Ovary (tissue), 9 donors: Measurements from ENCODE around the gene WWOX. TPM values are rescaled to one million over a fixed set of nuclear protein-coding genes. Genes with fewer than 3 reads are reported as not detected.

Experiments used
- DNase-seq, 5 donors: peaks; one replicate each; pipeline ENCODE4 v3.0.0-alpha.2; 2019 to 2020
- H3K27ac ChIP-seq, 2 donors: fragments of 200-600 bp; one replicate each; pipeline versions ENCODE4 v1.5.1 to v1.8.0; 2019 to 2022
- H3K27me3 ChIP-seq: fragments of 200-600 bp; one replicate; pipeline ENCODE4 v1.8.0; 2022
- H3K36me3 ChIP-seq: fragments of 200-600 bp; sonication (generic); one replicate; pipeline ENCODE4 v1.5.1; 2019
- H3K4me1 ChIP-seq: one replicate; pipeline ENCODE4 v1.8.1; 2013; ENCODE audit warnings: mild to moderate bottlenecking, moderate library complexity; ENCODE audit not compliant: insufficient read depth
- H3K4me3 ChIP-seq: fragments of 200-600 bp; sonication (generic); one replicate; pipeline ENCODE4 v1.5.1; 2017
- H3K9me3 ChIP-seq, 2 donors: fragments of 200-600 bp in 1 of 2; sonication (generic) in 1 of 2; one replicate each; pipeline versions ENCODE4 v1.5.1 to v1.8.1; 2013 to 2019; ENCODE audit warnings: mild to moderate bottlenecking in 1 of 2, moderate library complexity in 1 of 2
- EP300 ChIP-seq: sonication (generic); formaldehyde crosslinking; IDR thresholded peaks from one replicate; pipeline ENCODE4 v1.6.1; 2017; ENCODE audit warnings: antibody characterized with exemption
- POLR2A ChIP-seq: fragments of 450-650 bp; IDR thresholded peaks from one replicate; pipeline ENCODE4 v1.6.1; 2017; ENCODE audit warnings: antibody characterized with exemption, mild to moderate bottlenecking, moderate library complexity
- WGBS, 3 donors: extraction: QIAGEN DNeasy Blood & Tissue Kit in 1 of 3; methylation state at CpG; one replicate each; pipeline versions ENCODE4 v1.1.5 to v1.1.7; 2013 to 2017; 5-methylcytosine and 5-hydroxymethylcytosine counted together
- intact Hi-C, 4 donors: fragments of 100-400 bp; cut with DNase I; formaldehyde crosslinking; loops; one replicate each; pipeline versions ENCODE4 v1.11.0 to v1.15.1; 2022 to 2023
- polyA plus RNA-seq, 2 donors: library from polyadenylated mRNA; stranded (reverse); fragments of 200-250 nt in 1 of 2; fragments of 350-450 nt in 1 of 2; fragmentation: Illumina TruSeq in 1 of 2; extraction: RNeasy Lipid Tissue Mini Kit (QIAGEN cat#74804) in 1 of 2; gene quantifications; one replicate each; pipeline ENCODE4 v1.2.3, GENCODE V29; 2013 to 2014
- total RNA-seq, 7 donors: library from RNA; depleted of rRNA in 2 of 7; stranded (reverse); fragments of >200 nt in 2 of 7; fragmentation: NEBNext Ultra II Directional in 3 of 7; extraction: Animal tissue kit (Norgen Biotek cat#: 25700) in 3 of 7; gene quantifications; one replicate each; pipeline versions ENCODE4 v1.1.0 to v1.2.4, GENCODE V29; 2016 to 2023
- TF ChIP-seq, protein P1 (sequence below), 3 donors: fragments of 450-650 bp in 2 of 3; fragments of 200-600 bp in 1 of 3; IDR thresholded peaks; one replicate each; pipeline versions ENCODE4 v1.5.1 to v1.8.0; 2016 to 2022; ENCODE audit warnings: antibody characterized with exemption in 3 of 3, mild to moderate bottlenecking in 1 of 3
- donor health status: DM: no; HTN: no; CAD: no; lungs with moderate emphysema.
- donor health status: DM: no; HTN: no; CAD: no.
- donor health status: Bipolar disorder and iron deficiency.
- donor health status: DM: yes; HTN: yes; CAD: no.
- donor health status: DM: no; HTN: no; CAD: no.
- donor health status: DM: yes; HTN: yes; CAD: no.

The WWOX gene
- total and polyA plus RNA-seq, 9 donors = 11.0 to 40.5 (median 25.2) TPM

DNA sequence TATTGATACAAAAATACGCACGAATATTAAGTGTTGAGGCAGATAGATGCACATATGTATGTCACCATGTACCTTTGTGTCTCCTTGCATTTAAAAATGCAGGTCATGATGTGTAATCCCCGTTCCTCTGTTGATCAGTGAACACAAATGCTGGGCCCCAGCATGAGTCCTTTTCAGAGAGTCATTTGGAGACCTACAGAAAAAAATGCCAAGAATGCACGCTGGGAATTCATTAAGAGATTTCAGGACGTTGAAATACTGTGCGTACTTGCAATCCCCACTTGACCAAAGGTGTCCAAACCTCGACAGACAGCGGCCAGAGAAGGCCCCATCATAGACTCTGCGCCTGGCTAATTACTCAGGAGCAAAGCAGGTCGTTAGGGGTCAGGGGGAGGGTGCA is 1005.1 kb downstream of the WWOX start:
- H3K36me3 ChIP-seq = no peaks in the 10 kb centered on the region
- TF ChIP-seq EP300 = no peak
- no peak for TF ChIP-seq POLR2A
- TF ChIP-seq, protein P1, sequence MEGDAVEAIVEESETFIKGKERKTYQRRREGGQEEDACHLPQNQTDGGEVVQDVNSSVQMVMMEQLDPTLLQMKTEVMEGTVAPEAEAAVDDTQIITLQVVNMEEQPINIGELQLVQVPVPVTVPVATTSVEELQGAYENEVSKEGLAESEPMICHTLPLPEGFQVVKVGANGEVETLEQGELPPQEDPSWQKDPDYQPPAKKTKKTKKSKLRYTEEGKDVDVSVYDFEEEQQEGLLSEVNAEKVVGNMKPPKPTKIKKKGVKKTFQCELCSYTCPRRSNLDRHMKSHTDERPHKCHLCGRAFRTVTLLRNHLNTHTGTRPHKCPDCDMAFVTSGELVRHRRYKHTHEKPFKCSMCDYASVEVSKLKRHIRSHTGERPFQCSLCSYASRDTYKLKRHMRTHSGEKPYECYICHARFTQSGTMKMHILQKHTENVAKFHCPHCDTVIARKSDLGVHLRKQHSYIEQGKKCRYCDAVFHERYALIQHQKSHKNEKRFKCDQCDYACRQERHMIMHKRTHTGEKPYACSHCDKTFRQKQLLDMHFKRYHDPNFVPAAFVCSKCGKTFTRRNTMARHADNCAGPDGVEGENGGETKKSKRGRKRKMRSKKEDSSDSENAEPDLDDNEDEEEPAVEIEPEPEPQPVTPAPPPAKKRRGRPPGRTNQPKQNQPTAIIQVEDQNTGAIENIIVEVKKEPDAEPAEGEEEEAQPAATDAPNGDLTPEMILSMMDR (IDR thresholded peaks at IDR 0.05) = no peak
- intact Hi-C loops = no loop called here
- no peaks in the 10 kb centered on the region for H3K27me3 ChIP-seq
- peaks cover 12% of the 10 kb centered on the region for H3K4me1 ChIP-seq
- no peaks in the 10 kb centered on the region for H3K9me3 ChIP-seq
- 77 to 82% (median 77%) methylated on average over 10 of the region's 10 CpGs for WGBS, 3 donors
- H3K27ac ChIP-seq = no peak overlapping the region
- DNase-seq = no peak
- H3K4me3 ChIP-seq = no peak overlapping the region

DNA sequence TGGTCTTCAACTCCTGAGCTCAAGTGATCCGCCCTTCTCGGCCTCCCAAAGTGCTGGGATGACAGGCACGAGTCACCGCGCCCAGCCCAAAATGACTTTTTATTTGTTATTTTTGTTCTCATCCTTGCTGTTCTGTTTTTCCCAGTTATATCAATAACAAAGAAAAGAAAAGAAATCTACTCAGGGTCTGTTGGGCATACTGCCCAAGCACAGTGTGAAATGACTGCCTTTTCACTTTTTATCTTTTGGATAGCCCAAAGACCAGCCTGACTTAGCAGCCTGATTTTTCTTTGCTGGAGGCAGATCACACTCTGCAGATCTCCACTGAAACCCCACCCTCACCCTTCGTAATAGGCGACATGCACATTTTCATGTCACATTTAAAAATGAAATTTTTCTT is 1007.8 kb downstream of the WWOX start:
- DNase-seq = no peak
- Histone ChIP-seq H3K4me3 (no peak overlapping the region), H3K9me3 (no peaks in the 10 kb centered on the region), H3K27ac (no peak overlapping the region), H3K27me3 (no peaks in the 10 kb centered on the region), H3K36me3 (no peaks in the 10 kb centered on the region), H3K4me1 (peaks cover 17% of the 10 kb centered on the region)
- WGBS, 3 donors = 27 to 50% (median 44%) methylated on average over 7 of the region's 7 CpGs
- TF ChIP-seq, protein P1 (IDR thresholded peaks at IDR 0.05) = no peak
- TF ChIP-seq POLR2A (no peak), EP300 (no peak)
- intact Hi-C loops = no loop called here

DNA sequence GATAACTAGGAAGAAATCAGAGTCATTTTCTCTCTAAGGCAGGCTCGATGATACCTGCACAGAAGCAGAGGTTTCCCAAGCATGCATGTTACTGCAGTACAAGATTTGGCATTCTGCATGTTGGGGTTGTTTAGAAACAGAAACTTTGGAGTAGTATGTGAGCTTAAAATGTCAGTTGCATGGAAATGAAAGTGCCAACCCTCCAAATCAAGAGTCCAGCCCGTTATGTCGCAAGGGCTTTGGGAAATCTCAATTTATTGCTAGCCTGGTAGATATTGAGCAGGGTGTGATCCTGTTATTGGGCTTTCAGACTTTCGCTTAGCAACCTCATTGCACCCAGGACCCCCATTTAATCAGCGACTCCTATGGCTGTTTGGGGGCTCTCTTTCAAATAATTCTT is 1010.3 kb downstream of the WWOX start:
- H3K36me3 ChIP-seq = no peaks in the 10 kb centered on the region
- no peak overlapping the region for H3K4me3 ChIP-seq
- intact Hi-C loops = no loop called here
- no peaks in the 10 kb centered on the region for H3K9me3 ChIP-seq
- H3K27me3 ChIP-seq = no peaks in the 10 kb centered on the region
- 76 to 89% (median 85%) methylated on average over 5 of the region's 5 CpGs for WGBS, 3 donors
- TF ChIP-seq EP300 = no peak
- peaks cover 10% of the 10 kb centered on the region for H3K4me1 ChIP-seq
- DNase-seq = no peak
- H3K27ac ChIP-seq = no peak overlapping the region

DNA sequence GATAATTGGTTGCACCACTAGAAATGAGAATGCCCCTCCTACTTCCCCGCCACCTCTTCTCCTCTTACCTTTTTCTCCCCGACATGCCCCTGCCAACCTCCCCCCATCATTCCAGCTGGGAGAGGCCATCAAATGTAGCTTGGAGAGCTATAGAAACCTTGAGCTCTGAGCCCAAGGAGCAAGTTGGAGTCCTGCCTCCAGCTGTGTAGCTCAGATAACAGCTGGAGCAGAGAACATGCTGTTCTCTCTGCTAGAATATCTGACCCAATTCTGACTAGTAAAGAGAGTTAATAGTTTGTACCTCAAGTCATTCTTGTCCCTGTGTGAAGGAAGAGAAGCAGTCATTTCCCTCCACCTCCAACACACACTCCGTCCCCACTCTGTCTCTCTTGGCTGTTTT is 1010.8 kb downstream of the WWOX start:
- H3K27me3 ChIP-seq = no peaks in the 10 kb centered on the region
- H3K36me3 ChIP-seq = no peaks in the 10 kb centered on the region
- no peaks in the 10 kb centered on the region for H3K9me3 ChIP-seq
- peaks cover 12% of the 10 kb centered on the region for H3K4me1 ChIP-seq
- peak in 2 of 5 donors; percentile 28 to 51 for DNase-seq
- TF ChIP-seq, protein P1 (IDR thresholded peaks at IDR 0.05) = no peak
- TF ChIP-seq EP300 (no peak), POLR2A (no peak)
- WGBS, 3 donors = 38 to 53% (median 47%) methylated on average over 3 of the region's 3 CpGs
- H3K4me3 ChIP-seq = no peak overlapping the region
- intact Hi-C loops = no loop called here
- H3K27ac ChIP-seq = no peak overlapping the region

DNA sequence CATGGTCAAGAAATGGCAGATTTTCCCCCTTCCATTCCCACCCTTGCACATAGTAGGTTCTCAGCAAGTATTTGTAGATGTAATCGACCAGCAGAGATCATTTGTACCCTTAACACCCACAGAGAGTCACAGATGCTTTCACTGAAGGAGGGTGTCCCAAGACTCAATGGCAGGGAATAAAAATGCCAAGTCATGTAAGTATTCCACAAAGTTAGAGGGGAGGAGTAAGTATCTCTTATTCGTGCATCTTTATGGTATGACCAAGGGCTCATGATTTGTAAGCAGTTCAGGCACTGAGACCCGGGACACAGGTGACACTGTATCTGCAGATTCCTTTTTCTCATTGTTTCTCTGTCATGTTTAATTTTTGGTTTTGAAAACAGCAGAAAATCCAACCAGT is 1011.5 kb downstream of the WWOX start:
- TF ChIP-seq EP300 (no peak), POLR2A (no peak)
- TF ChIP-seq, protein P1 (IDR thresholded peaks at IDR 0.05) = no peak
- intact Hi-C loops = no loop called here
- H3K27me3 ChIP-seq = no peaks in the 10 kb centered on the region
- H3K9me3 ChIP-seq = no peaks in the 10 kb centered on the region
- no peaks in the 10 kb centered on the region for H3K36me3 ChIP-seq
- DNase-seq = no peak
- peaks cover 12% of the 10 kb centered on the region for H3K4me1 ChIP-seq
- WGBS, 3 donors = 79 to 87% (median 87%) methylated on average over 3 of the region's 3 CpGs
- no peak overlapping the region for H3K4me3 ChIP-seq
- H3K27ac ChIP-seq = no peak overlapping the region
